Measurements from ENCODE around the gene TMEM135.
A peak's percentile ranks its signal among the peaks of the same experiment; 100 is the strongest.

Gene TMEM135

GRCh38 chr11:87324817-87325489 lies 287.2 kb downstream of the TMEM135 start:
- Mint-ChIP-seq H3K36me3 (ENCODE audit: low read depth) (peaks cover 9% of the 10 kb centered on the region), H3K9me3 (no peaks in the 10 kb centered on the region)
- DNase-seq (ENCODE audit: low spot score): no peak

GRCh38 chr11:87325490-87325872 lies 287.7 kb downstream of the TMEM135 start:
- Mint-ChIP-seq H3K9me3 (no peaks in the 10 kb centered on the region), H3K4me1 (ENCODE audit: low read depth) (no peaks in the 10 kb centered on the region), H3K36me3 (ENCODE audit: low read depth) (peaks cover 9% of the 10 kb centered on the region), H3K27me3 (ENCODE audit: low read depth) (no peaks in the 10 kb centered on the region), H3K4me3 (no peak overlapping the region), H3K27ac (no peak overlapping the region)
- no peak for DNase-seq (ENCODE audit: low spot score)

More at GRCh38 chr11:87324817-87325489, 287.2 kb downstream of the TMEM135 start:
- Mint-ChIP-seq H3K27me3 (ENCODE audit: low read depth) (no peaks in the 10 kb centered on the region), H3K27ac (no peak overlapping the region), H3K4me3 (no peak overlapping the region), H3K4me1 (ENCODE audit: low read depth) (no peaks in the 10 kb centered on the region)

- H3K27me3 Mint-ChIP-seq (ENCODE audit: low read depth): no peaks in the 10 kb centered on the region
- no peak for DNase-seq (ENCODE audit: low spot score)
- peaks cover 6% of the 10 kb centered on the region for H3K36me3 Mint-ChIP-seq (ENCODE audit: low read depth)
- H3K9me3 Mint-ChIP-seq: no peaks in the 10 kb centered on the region
- no peak overlapping the region for H3K27ac Mint-ChIP-seq
- H3K4me3 Mint-ChIP-seq: no peak overlapping the region
- no peaks in the 10 kb centered on the region for H3K4me1 Mint-ChIP-seq (ENCODE audit: low read depth)
Measured at GRCh38 chr11:87326594-87326993, 288.9 kb downstream of the TMEM135 start.

GRCh38 chr11:87329172-87329571 lies 291.4 kb downstream of the TMEM135 start:
- Mint-ChIP-seq H3K9me3 (no peaks in the 10 kb centered on the region), H3K27me3 (ENCODE audit: low read depth) (no peaks in the 10 kb centered on the region)

GRCh38 chr11:87330187-87330601 lies 292.5 kb downstream of the TMEM135 start:
- Mint-ChIP-seq H3K36me3 (ENCODE audit: low read depth) (no peaks in the 10 kb centered on the region), H3K9me3 (no peaks in the 10 kb centered on the region), H3K4me3 (no peak overlapping the region), H3K27ac (no peak overlapping the region), H3K4me1 (ENCODE audit: low read depth) (no peaks in the 10 kb centered on the region), H3K27me3 (ENCODE audit: low read depth) (no peaks in the 10 kb centered on the region)
- no peak for DNase-seq (ENCODE audit: low spot score)

More at GRCh38 chr11:87329172-87329571, 291.4 kb downstream of the TMEM135 start:
- Mint-ChIP-seq H3K36me3 (ENCODE audit: low read depth) (peaks cover under 1% of the 10 kb centered on the region), H3K27ac (no peak overlapping the region), H3K4me3 (no peak overlapping the region), H3K4me1 (ENCODE audit: low read depth) (no peaks in the 10 kb centered on the region)
- no peak for DNase-seq (ENCODE audit: low spot score)

- no peak overlapping the region for H3K27ac Mint-ChIP-seq
- H3K4me3 Mint-ChIP-seq: no peak overlapping the region
- H3K36me3 Mint-ChIP-seq (ENCODE audit: low read depth): no peaks in the 10 kb centered on the region
- no peaks in the 10 kb centered on the region for H3K4me1 Mint-ChIP-seq (ENCODE audit: low read depth)
- no peaks in the 10 kb centered on the region for H3K9me3 Mint-ChIP-seq
- DNase-seq (ENCODE audit: low spot score): no peak
- no peaks in the 10 kb centered on the region for H3K27me3 Mint-ChIP-seq (ENCODE audit: low read depth)
Measured at GRCh38 chr11:87331273-87331672, 293.5 kb downstream of the TMEM135 start.

GRCh38 chr11:87338046-87338639 lies 300.4 kb downstream of the TMEM135 start:
- Mint-ChIP-seq H3K36me3 (ENCODE audit: low read depth) (no peaks in the 10 kb centered on the region), H3K9me3 (peaks cover 15% of the 10 kb centered on the region), H3K27ac (no peak overlapping the region), H3K27me3 (ENCODE audit: low read depth) (no peaks in the 10 kb centered on the region), H3K4me3 (no peak overlapping the region), H3K4me1 (ENCODE audit: low read depth) (no peaks in the 10 kb centered on the region)
- DNase-seq (ENCODE audit: low spot score): no peak

GRCh38 chr11:87339416-87339815 lies 301.7 kb downstream of the TMEM135 start:
- no peaks in the 10 kb centered on the region for H3K27me3 Mint-ChIP-seq (ENCODE audit: low read depth)
- H3K4me1 Mint-ChIP-seq (ENCODE audit: low read depth): no peaks in the 10 kb centered on the region
- no peak overlapping the region for H3K4me3 Mint-ChIP-seq
- H3K36me3 Mint-ChIP-seq (ENCODE audit: low read depth): no peaks in the 10 kb centered on the region
- H3K9me3 Mint-ChIP-seq: peaks cover 15% of the 10 kb centered on the region
- DNase-seq (ENCODE audit: low spot score): no peak
- no peak overlapping the region for H3K27ac Mint-ChIP-seq

- Mint-ChIP-seq H3K27ac (no peak overlapping the region), H3K9me3 (no peaks in the 10 kb centered on the region), H3K27me3 (ENCODE audit: low read depth) (peaks cover 8% of the 10 kb centered on the region), H3K4me1 (ENCODE audit: low read depth) (peaks cover 5% of the 10 kb centered on the region), H3K36me3 (ENCODE audit: low read depth) (no peaks in the 10 kb centered on the region), H3K4me3 (no peak overlapping the region)
- no peak for DNase-seq (ENCODE audit: low spot score)
Measured at GRCh38 chr11:87347441-87347840, 309.7 kb downstream of the TMEM135 start.

GRCh38 chr11:87347854-87348253 lies 310.1 kb downstream of the TMEM135 start:
- H3K4me1 Mint-ChIP-seq (ENCODE audit: low read depth): peaks cover 8% of the 10 kb centered on the region
- H3K4me3 Mint-ChIP-seq: no peak overlapping the region
- no peaks in the 10 kb centered on the region for H3K9me3 Mint-ChIP-seq
- DNase-seq (ENCODE audit: low spot score): no peak
- H3K27me3 Mint-ChIP-seq (ENCODE audit: low read depth): peaks cover 11% of the 10 kb centered on the region
- no peaks in the 10 kb centered on the region for H3K36me3 Mint-ChIP-seq (ENCODE audit: low read depth)
- no peak overlapping the region for H3K27ac Mint-ChIP-seq

- H3K9me3 Mint-ChIP-seq: no peaks in the 10 kb centered on the region
Measured at GRCh38 chr11:87351676-87352075, 313.9 kb downstream of the TMEM135 start.

GRCh38 chr11:87352759-87353707 lies 315.3 kb downstream of the TMEM135 start:
- peak; percentile 74 for DNase-seq (ENCODE audit: low spot score)
- no peaks in the 10 kb centered on the region for H3K36me3 Mint-ChIP-seq (ENCODE audit: low read depth)
- H3K4me1 Mint-ChIP-seq (ENCODE audit: low read depth): peaks cover 8% of the 10 kb centered on the region
- H3K27me3 Mint-ChIP-seq (ENCODE audit: low read depth): peaks cover 11% of the 10 kb centered on the region
- H3K4me3 Mint-ChIP-seq: no peak overlapping the region
- H3K27ac Mint-ChIP-seq: no peak overlapping the region
- no peaks in the 10 kb centered on the region for H3K9me3 Mint-ChIP-seq

More at GRCh38 chr11:87351676-87352075, 313.9 kb downstream of the TMEM135 start:
- H3K27ac Mint-ChIP-seq: no peak overlapping the region
- peaks cover 11% of the 10 kb centered on the region for H3K27me3 Mint-ChIP-seq (ENCODE audit: low read depth)
- H3K36me3 Mint-ChIP-seq (ENCODE audit: low read depth): no peaks in the 10 kb centered on the region
- peaks cover 8% of the 10 kb centered on the region for H3K4me1 Mint-ChIP-seq (ENCODE audit: low read depth)
- no peak overlapping the region for H3K4me3 Mint-ChIP-seq
- no peak for DNase-seq (ENCODE audit: low spot score)

GRCh38 chr11:87353771-87354345 lies 316.1 kb downstream of the TMEM135 start:
- peaks cover 11% of the 10 kb centered on the region for H3K27me3 Mint-ChIP-seq (ENCODE audit: low read depth)
- H3K4me3 Mint-ChIP-seq: no peak overlapping the region
- H3K4me1 Mint-ChIP-seq (ENCODE audit: low read depth): peaks cover 8% of the 10 kb centered on the region
- no peaks in the 10 kb centered on the region for H3K36me3 Mint-ChIP-seq (ENCODE audit: low read depth)
- no peak for DNase-seq (ENCODE audit: low spot score)
- no peak overlapping the region for H3K27ac Mint-ChIP-seq
- no peaks in the 10 kb centered on the region for H3K9me3 Mint-ChIP-seq

GRCh38 chr11:87355596-87355995 lies 317.9 kb downstream of the TMEM135 start:
- Mint-ChIP-seq H3K9me3 (no peaks in the 10 kb centered on the region), H3K36me3 (ENCODE audit: low read depth) (no peaks in the 10 kb centered on the region), H3K4me1 (ENCODE audit: low read depth) (peaks cover 8% of the 10 kb centered on the region), H3K27ac (no peak overlapping the region), H3K27me3 (ENCODE audit: low read depth) (peaks cover 11% of the 10 kb centered on the region), H3K4me3 (no peak overlapping the region)
- DNase-seq (ENCODE audit: low spot score): no peak

All from T-helper 2 cell treated with Interferon-gamma antibody and Interleukin-4, amounts not matched to agents 5 μg/mL and 100 μg/mL, for 36 hours (primary cell).